KOPT-K1 (cell line): ENCODE data around the gene ZMYND12.

ENCODE experiments used
- H3K27ac ChIP-seq: fragments of 200-600 bp; sonication (generic); 2 replicates; pipeline ENCODE4 v1.5.1; 2016; ENCODE audit warnings: antibody characterized with exemption, mild to moderate bottlenecking, low read depth, low read length; ENCODE audit not compliant: poor library complexity, severe bottlenecking
- H3K36me3 ChIP-seq: fragments of 200-600 bp; sonication (generic); 2 replicates; pipeline ENCODE4 v1.5.1; 2017; ENCODE audit warnings: antibody characterized with exemption, mild to moderate bottlenecking, low read length, moderate library complexity; ENCODE audit not compliant: insufficient read depth
- H3K9me3 ChIP-seq: fragments of 200-600 bp; sonication (generic); 2 replicates; pipeline ENCODE4 v1.5.1; 2017; ENCODE audit warnings: antibody characterized with exemption, low read length, mild to moderate bottlenecking; ENCODE audit not compliant: insufficient read depth, poor library complexity, severe bottlenecking

Gene ZMYND12

DNA sequence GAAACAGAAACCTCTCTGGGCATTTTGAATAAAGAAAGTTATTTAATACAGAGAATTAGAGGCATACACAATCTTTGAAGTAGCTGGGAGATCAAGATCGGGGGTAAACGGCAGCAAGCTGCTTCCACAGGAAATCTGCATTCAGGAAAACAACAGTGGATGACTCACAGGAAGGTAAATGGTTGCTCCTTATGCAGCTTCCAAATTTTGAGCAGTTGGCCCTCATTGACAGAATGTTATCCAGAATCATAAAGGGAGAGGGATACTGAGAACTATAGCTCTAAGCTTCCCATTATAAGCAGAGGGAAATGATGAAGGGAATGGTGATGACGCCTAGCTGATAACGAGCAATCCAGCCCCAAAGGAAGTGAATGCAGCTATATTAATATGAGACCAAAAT lies 28.6 kb downstream of the ZMYND12 start:
- Histone ChIP-seq H3K9me3 (no peaks in the 10 kb centered on the region), H3K36me3 (no peaks in the 10 kb centered on the region), H3K27ac (no peak overlapping the region)

DNA sequence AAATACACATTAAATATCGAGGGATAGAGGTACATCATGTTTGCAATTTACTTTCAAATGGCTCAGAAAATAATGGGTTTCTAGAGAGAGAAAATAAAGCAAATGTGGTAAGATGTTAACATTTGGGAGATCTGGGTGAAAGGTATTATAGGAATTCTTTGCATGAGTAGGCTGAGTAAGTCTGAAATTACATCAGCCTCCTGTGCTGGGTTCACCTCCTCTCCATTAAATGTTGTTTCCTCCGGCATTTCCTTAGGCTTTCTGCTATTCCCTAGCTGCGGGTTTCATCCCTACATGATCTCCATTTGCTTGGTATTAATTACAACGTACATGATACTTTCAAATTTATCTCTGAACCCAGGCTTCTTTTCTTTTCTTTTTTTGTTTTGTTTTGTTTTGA lies 31.6 kb downstream of the ZMYND12 start:
- no peaks in the 10 kb centered on the region for H3K36me3 ChIP-seq
- no peak overlapping the region for H3K27ac ChIP-seq
- no peaks in the 10 kb centered on the region for H3K9me3 ChIP-seq

- H3K27ac ChIP-seq = no peak overlapping the region
These were observed 32.1 kb downstream of the ZMYND12 start for GRCh38 chr1:42423681-42424080.

DNA sequence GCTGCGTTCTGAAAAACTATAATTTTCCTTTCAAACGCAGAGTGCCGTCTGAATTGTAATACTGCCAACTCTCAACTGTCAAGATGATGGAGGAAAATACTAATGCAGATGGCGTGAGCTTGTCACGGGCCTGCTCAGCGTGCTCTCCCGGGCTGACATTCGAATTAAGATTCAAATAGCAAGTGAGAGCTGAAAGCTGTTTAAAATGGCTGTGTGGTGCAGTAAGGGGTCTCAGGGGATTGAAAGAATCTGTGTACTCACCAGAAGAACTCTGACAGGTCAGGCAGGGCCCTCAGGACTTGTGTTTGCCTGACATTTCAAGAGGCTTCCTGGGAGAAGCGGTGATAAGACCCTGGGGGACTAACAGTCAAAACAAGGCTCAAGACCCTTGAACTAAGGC lies 33.1 kb downstream of the ZMYND12 start:
- Histone ChIP-seq H3K27ac (no peak overlapping the region), H3K9me3 (no peaks in the 10 kb centered on the region), H3K36me3 (no peaks in the 10 kb centered on the region)

More at GRCh38 chr1:42423681-42424080, 32.1 kb downstream of the ZMYND12 start:
- no peaks in the 10 kb centered on the region for H3K36me3 ChIP-seq
- no peaks in the 10 kb centered on the region for H3K9me3 ChIP-seq

DNA sequence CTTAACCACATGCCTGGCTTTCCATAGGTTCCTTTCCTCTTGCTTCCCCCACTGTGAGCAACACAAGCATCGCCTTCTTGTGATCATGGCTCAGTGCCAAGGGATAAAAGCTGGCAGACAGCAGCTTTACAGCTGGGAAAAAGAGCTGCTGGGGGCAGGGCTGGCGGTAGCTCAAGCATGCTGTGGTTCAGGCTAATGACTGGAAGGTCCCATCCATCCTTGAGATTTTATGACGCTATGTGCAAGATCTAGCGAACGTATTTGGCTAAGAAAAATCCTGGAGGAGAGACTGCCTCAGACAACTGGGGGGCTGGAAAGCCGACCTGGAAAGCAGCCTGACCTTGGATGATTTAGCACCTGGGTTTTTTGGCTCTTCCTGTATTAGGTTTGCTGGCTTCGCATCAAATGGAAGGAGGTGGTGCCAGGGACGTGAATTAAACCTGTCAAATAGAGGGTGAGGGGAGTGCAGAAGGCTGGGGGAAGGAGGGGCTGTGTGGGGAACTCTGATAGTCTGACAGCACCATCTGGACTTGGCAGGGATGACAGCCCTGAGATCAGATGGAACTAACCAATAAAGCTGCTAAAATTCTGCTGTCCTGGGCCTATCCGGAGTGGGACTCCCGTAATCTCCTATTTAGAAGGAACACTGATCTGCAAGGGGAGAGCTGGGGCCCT lies 34.8 kb downstream of the ZMYND12 start:
- H3K27ac ChIP-seq = no peak overlapping the region
- H3K9me3 ChIP-seq = no peaks in the 10 kb centered on the region
- H3K36me3 ChIP-seq = no peaks in the 10 kb centered on the region

DNA sequence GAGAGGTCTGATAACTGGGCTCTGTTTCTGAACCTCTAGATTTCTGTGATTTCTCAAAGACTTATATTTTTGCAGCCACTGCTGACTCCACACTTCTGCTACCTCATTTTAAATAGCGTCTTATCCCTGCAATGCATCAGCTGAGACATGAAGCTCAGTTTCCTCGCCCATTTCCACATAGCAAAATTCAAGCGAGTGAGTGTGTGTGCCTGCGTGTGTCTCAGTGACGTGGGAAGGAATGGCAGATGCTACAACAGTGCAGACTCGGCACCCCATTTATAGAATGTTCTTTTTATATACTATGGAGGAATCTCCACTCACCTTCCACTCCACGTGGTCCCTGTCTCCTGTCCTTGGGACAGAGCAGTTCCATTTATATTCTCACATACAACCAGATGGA lies 35.7 kb downstream of the ZMYND12 start:
- no peaks in the 10 kb centered on the region for H3K9me3 ChIP-seq
- no peaks in the 10 kb centered on the region for H3K36me3 ChIP-seq
- no peak overlapping the region for H3K27ac ChIP-seq

- H3K27ac ChIP-seq = no peak overlapping the region
- H3K9me3 ChIP-seq = no peaks in the 10 kb centered on the region
- H3K36me3 ChIP-seq = no peaks in the 10 kb centered on the region
These were observed 36.5 kb downstream of the ZMYND12 start for GRCh38 chr1:42419126-42419821.

GRCh38 chr1:42418516-42418915 lies 37.3 kb downstream of the ZMYND12 start:
- Histone ChIP-seq H3K36me3 (no peaks in the 10 kb centered on the region), H3K27ac (no peak overlapping the region), H3K9me3 (no peaks in the 10 kb centered on the region)

- no peak overlapping the region for H3K27ac ChIP-seq
- H3K9me3 ChIP-seq = no peaks in the 10 kb centered on the region
- H3K36me3 ChIP-seq = no peaks in the 10 kb centered on the region
These were observed 38.7 kb downstream of the ZMYND12 start for GRCh38 chr1:42417166-42417565.

- H3K27ac ChIP-seq = no peak overlapping the region
- H3K36me3 ChIP-seq = no peaks in the 10 kb centered on the region
- H3K9me3 ChIP-seq = no peaks in the 10 kb centered on the region
These were observed 41.0 kb downstream of the ZMYND12 start for GRCh38 chr1:42414551-42415496.

GRCh38 chr1:42403880-42404400 lies 51.9 kb downstream of the ZMYND12 start:
- Histone ChIP-seq H3K9me3 (no peaks in the 10 kb centered on the region), H3K27ac (no peak overlapping the region), H3K36me3 (no peaks in the 10 kb centered on the region)

DNA sequence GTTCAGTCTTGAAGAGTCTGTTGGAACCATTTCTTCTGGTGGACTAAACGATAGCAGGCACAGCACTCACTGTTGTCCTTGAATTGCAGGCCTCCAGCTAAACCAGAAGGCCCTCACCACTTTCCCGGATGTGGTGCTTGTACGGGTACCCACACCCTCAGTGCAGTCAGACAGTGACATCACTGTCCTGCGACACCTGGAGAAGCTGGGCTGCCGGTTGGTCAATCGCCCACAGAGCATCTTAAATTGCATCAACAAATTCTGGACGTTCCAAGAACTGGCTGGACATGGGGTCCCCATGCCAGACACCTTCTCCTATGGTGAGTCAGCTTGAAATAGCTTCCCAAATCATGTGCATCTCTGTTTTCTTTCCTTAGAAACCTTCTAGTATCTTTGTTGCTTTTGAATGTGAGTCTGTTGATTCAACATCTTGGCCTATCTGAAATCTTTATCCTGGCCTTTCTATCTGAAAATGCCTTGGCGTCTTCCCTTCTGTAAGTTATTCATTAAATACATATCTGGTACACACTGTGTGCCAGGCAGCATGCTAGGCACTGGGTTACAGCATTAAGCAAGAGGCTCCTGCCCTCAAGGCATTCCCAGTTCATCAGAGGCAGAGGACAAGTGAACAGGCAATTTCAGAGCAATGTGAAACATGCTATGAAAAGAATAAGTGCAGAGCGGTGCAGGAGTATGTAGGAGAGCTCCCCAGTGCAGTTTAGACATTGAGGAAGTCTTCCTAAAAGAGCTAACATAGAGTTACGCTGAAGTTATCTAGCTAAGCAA lies 56.3 kb downstream of the ZMYND12 start:
- H3K36me3 ChIP-seq = no peaks in the 10 kb centered on the region
- no peaks in the 10 kb centered on the region for H3K9me3 ChIP-seq
- no peak overlapping the region for H3K27ac ChIP-seq

DNA sequence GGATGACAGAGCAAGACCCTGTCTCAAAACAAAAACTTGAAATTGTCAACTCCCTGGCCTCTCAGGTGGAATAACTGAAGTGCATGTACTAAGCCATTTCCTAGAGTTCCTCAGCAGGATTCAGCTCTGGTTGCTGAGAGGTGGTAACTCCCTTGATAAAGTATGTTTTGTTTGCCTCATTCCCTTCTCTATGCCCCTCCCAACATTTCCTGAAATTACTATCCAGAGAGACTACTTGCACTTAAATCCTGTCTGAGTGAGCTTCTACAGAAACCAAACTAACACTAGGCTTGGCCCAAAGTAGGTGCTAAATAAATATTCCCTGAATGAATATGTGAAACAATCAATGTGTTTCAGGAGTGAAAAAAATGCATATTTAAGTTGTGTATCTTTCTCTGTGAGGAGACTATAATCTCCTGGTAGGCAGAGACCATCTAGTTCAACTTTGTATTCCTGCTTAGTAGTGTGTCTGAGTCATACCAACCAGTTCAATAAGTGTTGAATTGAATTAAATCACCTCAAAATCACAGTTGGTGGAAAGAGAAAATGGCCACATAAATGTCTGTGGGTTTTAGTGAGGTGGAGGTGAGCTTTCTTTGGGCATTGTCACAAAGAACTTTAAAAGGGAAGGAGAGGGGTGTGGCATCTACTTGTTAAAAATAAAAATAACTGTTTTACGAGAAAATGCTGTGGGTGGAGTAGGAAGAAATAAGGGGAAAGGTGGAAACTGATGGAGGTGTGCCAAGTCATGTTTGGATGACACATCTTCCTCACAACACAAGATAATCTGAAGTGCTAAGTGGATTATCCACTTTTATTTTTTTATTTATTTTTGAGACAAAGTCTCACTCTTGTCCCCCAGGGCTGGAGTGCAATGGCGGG lies 62.6 kb downstream of the ZMYND12 start:
- Histone ChIP-seq H3K27ac (no peak overlapping the region), H3K9me3 (no peaks in the 10 kb centered on the region)

GRCh38 chr1:42392255-42392654 lies 63.6 kb downstream of the ZMYND12 start:
- Histone ChIP-seq H3K36me3 (no peaks in the 10 kb centered on the region), H3K27ac (no peak overlapping the region), H3K9me3 (no peaks in the 10 kb centered on the region)

More for the DNA sequence above, 62.6 kb downstream of the ZMYND12 start:
- no peaks in the 10 kb centered on the region for H3K36me3 ChIP-seq
